KMS-11 (cell line): ENCODE results near the gene CXCR5.

Source experiments
- H2AFZ ChIP-seq: fragments of 200-600 bp; sonication (generic); 2 replicates; pipeline ENCODE4 v1.6.1; 2016; ENCODE audit warnings: antibody characterized with exemption, mixed run types, low read depth
- H3K27ac ChIP-seq: fragments of 200-600 bp; sonication (generic); 2 replicates; pipeline ENCODE4 v1.6.1; 2016; ENCODE audit warnings: mild to moderate bottlenecking, mixed run types
- H3K27me3 ChIP-seq: fragments of 200-600 bp; sonication (generic); 2 replicates; pipeline ENCODE4 v1.6.1; 2017; ENCODE audit warnings: mild to moderate bottlenecking, low read depth, mixed run types, moderate library complexity; ENCODE audit not compliant: insufficient read depth
- H3K36me3 ChIP-seq: fragments of 200-600 bp; sonication (generic); 2 replicates; pipeline ENCODE4 v1.6.1; 2017; ENCODE audit warnings: mild to moderate bottlenecking, mixed run types; ENCODE audit not compliant: insufficient read depth
- H3K4me1 ChIP-seq: fragments of 200-600 bp; sonication (generic); 2 replicates; pipeline ENCODE4 v1.6.1; 2016; ENCODE audit warnings: mild to moderate bottlenecking, low read depth, mixed run types; ENCODE audit not compliant: poor library complexity, severe bottlenecking
- H3K4me2 ChIP-seq: fragments of 200-600 bp; sonication (generic); 2 replicates; pipeline ENCODE4 v1.7.0; 2016; ENCODE audit warnings: mild to moderate bottlenecking, mixed run types
- H3K4me3 ChIP-seq: fragments of 200-600 bp; sonication (generic); IDR thresholded peaks from 2 replicates; pipeline ENCODE4 v1.6.1; 2017; ENCODE audit warnings: low read depth, low read length, mixed read lengths; ENCODE audit not compliant: insufficient read depth
- H3K79me2 ChIP-seq: fragments of 200-600 bp; sonication (generic); 2 replicates; pipeline ENCODE4 v1.6.1; 2016; ENCODE audit warnings: low read depth, mixed run types; ENCODE audit not compliant: insufficient read depth
- H3K9ac ChIP-seq: fragments of 200-600 bp; sonication (generic); 2 replicates; pipeline ENCODE4 v1.6.1; 2016; ENCODE audit warnings: mild to moderate bottlenecking, mixed run types
- H4K20me1 ChIP-seq: fragments of 200-600 bp; sonication (generic); 2 replicates; pipeline ENCODE4 v1.6.1; 2016; ENCODE audit warnings: mild to moderate bottlenecking, mixed run types; ENCODE audit not compliant: insufficient read depth
- TF ChIP-seq, protein P1 (sequence below): fragments of 200-600 bp; sonication (generic); conservative IDR thresholded peaks from 2 replicates; pipeline ENCODE4 v1.6.1; 2017; ENCODE audit warnings: low read depth, mild to moderate bottlenecking, antibody characterized with exemption, low read length, moderate library complexity, mixed read lengths

Gene CXCR5

DNA sequence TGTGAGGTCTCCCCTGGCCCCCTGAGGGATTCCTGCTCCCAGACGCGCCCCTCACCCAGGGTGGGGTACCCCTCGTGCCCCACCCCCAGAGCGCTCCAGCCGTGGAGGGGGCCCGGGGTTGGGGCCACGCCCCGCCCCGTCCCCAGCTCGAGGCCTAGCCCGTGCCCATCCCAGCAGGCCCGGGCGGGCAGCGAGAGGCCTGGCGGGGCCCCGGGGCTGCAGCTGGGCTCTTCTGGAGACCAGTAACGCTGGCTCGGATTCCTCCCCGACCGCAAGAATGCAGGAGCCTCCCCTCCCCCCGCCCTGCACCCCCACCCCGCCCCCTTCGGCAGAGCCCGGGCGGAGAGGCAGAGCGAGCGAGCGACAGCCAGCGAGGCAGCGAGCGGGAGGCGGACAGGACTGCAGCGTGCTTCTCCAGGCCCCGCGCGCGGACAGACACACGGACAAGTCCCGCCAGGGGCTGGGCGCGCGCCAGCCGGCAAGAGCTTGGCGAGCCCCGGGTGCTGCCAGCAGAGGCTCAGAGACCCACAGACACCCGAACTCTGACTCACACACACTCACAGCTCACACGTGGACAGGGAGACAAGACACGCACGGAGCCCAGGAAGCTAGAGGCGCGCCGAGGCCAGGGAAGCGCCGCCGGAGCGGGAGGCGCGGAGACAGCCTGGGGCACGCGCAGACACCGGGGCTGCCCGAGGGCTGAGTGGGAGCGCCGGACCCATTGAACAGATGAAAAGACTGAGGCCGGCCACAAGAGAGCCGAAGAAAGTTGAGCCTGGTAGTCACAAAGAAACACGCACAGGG, 26.8 kb downstream of the CXCR5 start:
- no peaks in the 10 kb centered on the region for H3K36me3 ChIP-seq
- no peaks in the 10 kb centered on the region for H3K4me1 ChIP-seq
- H3K27me3 ChIP-seq, result no peaks in the 10 kb centered on the region
- H3K9ac ChIP-seq, result no peak overlapping the region
- H3K79me2 ChIP-seq, result no peaks in the 10 kb centered on the region
- H2AFZ ChIP-seq, result no peak overlapping the region
- no peak overlapping the region for H3K27ac ChIP-seq
- no peak overlapping the region for H3K4me3 ChIP-seq
- H4K20me1 ChIP-seq, result no peaks in the 10 kb centered on the region
- TF ChIP-seq, protein P1, sequence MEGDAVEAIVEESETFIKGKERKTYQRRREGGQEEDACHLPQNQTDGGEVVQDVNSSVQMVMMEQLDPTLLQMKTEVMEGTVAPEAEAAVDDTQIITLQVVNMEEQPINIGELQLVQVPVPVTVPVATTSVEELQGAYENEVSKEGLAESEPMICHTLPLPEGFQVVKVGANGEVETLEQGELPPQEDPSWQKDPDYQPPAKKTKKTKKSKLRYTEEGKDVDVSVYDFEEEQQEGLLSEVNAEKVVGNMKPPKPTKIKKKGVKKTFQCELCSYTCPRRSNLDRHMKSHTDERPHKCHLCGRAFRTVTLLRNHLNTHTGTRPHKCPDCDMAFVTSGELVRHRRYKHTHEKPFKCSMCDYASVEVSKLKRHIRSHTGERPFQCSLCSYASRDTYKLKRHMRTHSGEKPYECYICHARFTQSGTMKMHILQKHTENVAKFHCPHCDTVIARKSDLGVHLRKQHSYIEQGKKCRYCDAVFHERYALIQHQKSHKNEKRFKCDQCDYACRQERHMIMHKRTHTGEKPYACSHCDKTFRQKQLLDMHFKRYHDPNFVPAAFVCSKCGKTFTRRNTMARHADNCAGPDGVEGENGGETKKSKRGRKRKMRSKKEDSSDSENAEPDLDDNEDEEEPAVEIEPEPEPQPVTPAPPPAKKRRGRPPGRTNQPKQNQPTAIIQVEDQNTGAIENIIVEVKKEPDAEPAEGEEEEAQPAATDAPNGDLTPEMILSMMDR, result no peak
- H3K4me2 ChIP-seq, result no peak overlapping the region

DNA sequence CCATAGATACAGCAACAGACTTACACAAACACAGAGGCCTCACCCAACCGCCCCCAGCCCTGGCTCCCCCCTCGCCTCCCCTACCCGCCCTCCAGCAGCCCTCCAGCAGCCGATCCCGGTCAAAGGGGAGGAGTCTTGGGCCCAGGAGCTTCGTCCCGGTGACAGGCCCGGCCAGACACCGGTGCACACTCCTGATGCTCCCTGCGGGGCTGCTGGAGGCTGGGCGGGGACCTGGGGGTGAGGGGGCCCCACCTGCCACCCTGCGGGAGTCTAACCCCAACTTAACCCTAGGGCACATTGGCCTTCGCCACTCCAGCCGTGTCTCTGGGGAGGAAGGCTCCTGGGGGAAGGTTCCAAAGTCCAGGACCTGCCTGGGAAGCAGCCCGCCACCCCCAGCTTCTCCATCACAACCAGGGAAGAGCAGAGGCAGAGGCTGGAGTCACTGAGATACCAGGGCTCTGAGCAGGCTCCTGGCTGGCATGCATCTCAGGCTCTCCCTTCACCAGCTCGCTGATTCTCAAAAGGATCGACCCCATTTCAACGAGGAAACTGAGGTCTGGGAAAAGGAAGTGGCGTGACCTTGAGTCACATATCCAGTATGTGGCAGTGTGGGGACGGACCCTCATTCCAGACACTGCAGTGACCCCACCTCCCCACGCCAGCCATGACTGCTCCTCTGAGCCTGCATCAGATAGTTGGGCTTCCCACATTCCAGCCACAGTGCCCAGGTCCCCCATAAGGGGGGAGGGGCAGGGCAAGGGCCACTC, 27.6 kb downstream of the CXCR5 start:
- TF ChIP-seq, protein P1, result no peak
- H3K9ac ChIP-seq, result no peak overlapping the region
- H3K27me3 ChIP-seq, result no peaks in the 10 kb centered on the region
- H3K79me2 ChIP-seq, result no peaks in the 10 kb centered on the region
- H3K4me1 ChIP-seq, result no peaks in the 10 kb centered on the region
- no peak overlapping the region for H3K4me2 ChIP-seq
- no peaks in the 10 kb centered on the region for H3K36me3 ChIP-seq
- no peak overlapping the region for H3K27ac ChIP-seq
- no peak overlapping the region for H3K4me3 ChIP-seq
- H2AFZ ChIP-seq, result no peak overlapping the region
- H4K20me1 ChIP-seq, result no peaks in the 10 kb centered on the region

DNA sequence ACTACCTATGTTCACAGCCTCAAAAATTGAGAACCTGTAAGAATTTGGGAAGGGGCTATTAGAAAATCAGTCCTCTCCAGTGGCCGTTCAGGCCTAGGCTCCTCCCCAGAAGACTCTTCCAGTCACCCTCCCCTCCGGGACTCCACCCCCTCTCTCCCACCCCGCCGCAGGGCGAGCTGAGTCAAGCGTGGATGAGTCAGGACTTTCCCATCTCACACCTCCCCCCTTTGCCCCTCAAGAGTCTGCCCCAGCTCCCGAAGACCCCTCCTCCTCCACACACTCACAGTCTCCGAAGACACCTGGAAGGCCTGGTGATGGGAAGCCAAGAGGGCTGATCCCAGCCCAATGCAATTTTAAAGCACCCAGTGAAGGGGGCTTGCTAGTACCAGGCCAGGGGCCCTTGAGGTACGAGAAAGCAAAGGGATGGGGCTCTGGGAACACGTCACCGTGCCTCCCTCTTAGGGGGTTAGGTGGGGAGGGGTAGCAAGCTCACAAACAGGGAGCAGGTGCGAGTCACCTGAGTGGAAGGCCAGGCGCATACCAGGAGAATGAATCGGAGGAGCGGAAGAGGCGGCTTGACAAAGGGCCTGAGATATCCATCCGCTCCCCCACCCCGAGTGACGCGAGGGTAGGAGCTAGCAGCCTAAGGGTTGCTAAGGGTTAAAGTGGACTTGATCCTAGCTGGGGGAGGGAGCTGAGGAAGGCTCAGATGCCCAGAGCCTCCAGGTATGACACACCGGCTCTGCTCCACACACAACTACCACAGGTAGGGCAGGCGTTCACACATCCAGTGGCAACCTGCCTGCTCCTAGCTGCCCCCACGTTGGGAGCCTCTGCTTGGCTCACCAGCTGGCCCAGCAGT, 28.4 kb downstream of the CXCR5 start:
- H4K20me1 ChIP-seq, result no peaks in the 10 kb centered on the region
- no peak overlapping the region for H3K27ac ChIP-seq
- no peaks in the 10 kb centered on the region for H3K36me3 ChIP-seq
- H3K79me2 ChIP-seq, result no peaks in the 10 kb centered on the region
- H2AFZ ChIP-seq, result no peak overlapping the region
- no peaks in the 10 kb centered on the region for H3K4me1 ChIP-seq
- no peak overlapping the region for H3K4me3 ChIP-seq
- no peak overlapping the region for H3K9ac ChIP-seq
- no peaks in the 10 kb centered on the region for H3K27me3 ChIP-seq
- TF ChIP-seq, protein P1, result no peak
- H3K4me2 ChIP-seq, result no peak overlapping the region

DNA sequence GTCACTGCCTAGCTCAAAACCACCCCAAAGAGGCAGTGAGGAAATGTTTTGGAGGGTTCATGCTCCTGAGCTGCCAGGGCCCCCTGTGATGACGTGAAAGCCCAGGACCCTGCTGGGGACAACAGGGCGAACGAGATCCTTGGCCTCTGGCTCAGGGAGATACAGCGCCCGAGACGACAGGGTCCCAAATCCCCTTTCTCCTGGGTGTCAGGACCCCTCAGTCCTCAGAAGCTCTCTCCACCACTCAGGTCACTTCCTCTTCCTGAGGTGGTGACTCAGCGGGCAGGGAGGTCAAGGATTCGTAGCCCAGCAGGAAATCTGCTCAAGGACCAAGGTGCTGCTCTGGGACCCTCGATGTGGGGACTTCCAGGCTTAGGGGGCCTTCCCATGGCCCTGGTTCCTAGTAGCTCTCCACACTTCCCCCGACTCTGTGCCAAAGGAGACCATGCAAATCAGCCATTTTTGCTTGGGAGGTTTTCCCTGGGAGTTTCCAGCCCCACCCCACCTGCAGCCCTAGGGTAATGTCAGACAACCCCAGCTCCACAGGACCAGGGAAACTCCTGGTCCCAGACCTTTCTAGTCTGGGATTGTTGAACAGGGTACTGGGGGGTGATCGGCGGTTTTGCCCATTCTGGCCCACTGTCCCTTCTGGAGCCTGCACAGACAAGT, 29.2 kb downstream of the CXCR5 start:
- Histone ChIP-seq H4K20me1 (no peaks in the 10 kb centered on the region), H3K27me3 (no peaks in the 10 kb centered on the region), H3K9ac (no peak overlapping the region), H3K79me2 (no peaks in the 10 kb centered on the region), H2AFZ (no peak overlapping the region), H3K4me3 (no peak overlapping the region), H3K36me3 (no peaks in the 10 kb centered on the region), H3K4me1 (peaks cover 3% of the 10 kb centered on the region), H3K27ac (no peak overlapping the region), H3K4me2 (no peak overlapping the region)
- TF ChIP-seq, protein P1, result no peak
